ENCODE results near the gene FREM3.
"Not testable (repeated sequence)": the region's sequence is repeated elsewhere in the genome, so short reads cannot be mapped to it uniquely, and the experiment has no call there.

The FREM3 gene

GRCh38 chr4:143564472-143564871 is 136.0 kb downstream of the FREM3 start:
- no peak for DNase-seq

- DNase-seq = peak; percentile 6
Measured at GRCh38 chr4:143559757-143560147, 140.7 kb downstream of the FREM3 start.

GRCh38 chr4:143558823-143559756 is 141.4 kb downstream of the FREM3 start:
- DNase-seq = peak; percentile 62

- DNase-seq = no peak
Measured at GRCh38 chr4:143558286-143558685, 142.2 kb downstream of the FREM3 start.

- DNase-seq = no peak
Measured at GRCh38 chr4:143555676-143556075, 144.8 kb downstream of the FREM3 start.

- no peak for DNase-seq
Measured at GRCh38 chr4:143554728-143555597, 145.5 kb downstream of the FREM3 start.

GRCh38 chr4:143549928-143550327 is 150.5 kb downstream of the FREM3 start:
- DNase-seq = no peak

- no peak for DNase-seq
Measured at GRCh38 chr4:143539670-143540023, 160.8 kb downstream of the FREM3 start.

- no peak for DNase-seq
Measured at GRCh38 chr4:143538979-143539669, 161.4 kb downstream of the FREM3 start.

- DNase-seq = no peak
Measured at GRCh38 chr4:143531788-143532491, 168.5 kb downstream of the FREM3 start.

- DNase-seq = no peak
Measured at GRCh38 chr4:143531380-143531779, 169.1 kb downstream of the FREM3 start.

GRCh38 chr4:143528046-143528445 is 172.4 kb downstream of the FREM3 start:
- DNase-seq = not testable (repeated sequence)

Data from activated CD4-positive, alpha-beta T cell treated with anti-CD3 and anti-CD28 coated beads, Interleukin-2, amount 50 U/mL, for 1 hour (primary cell).